Natural killer cell (primary cell): Measurements from ENCODE around the gene EXOC4. TPM values are rescaled to one million over a fixed set of nuclear protein-coding genes. Genes with fewer than 3 reads are reported as not detected.

Experiments used
- ATAC-seq, 3 donors: fragments of 150-1000 bp in 2 of 3; fragments of 200-7000 bp in 1 of 3; cut with Tn5 transposase; 1 replicate in 1 of 3; 2 replicates in 2 of 3; pipeline ENCODE4 v1.10.0; 2021; ENCODE audit warnings: mild to moderate bottlenecking in 2 of 3, moderate library complexity in 2 of 3
- DNase-seq, 2 donors: peaks; one replicate each; pipeline versions ENCODE4 v3.0.0 to v3.0.0-alpha.2; 2013 to 2021; ENCODE audit warnings: mixed read lengths in 1 of 2
- H3K27ac ChIP-seq: one replicate; pipeline ENCODE4 v1.5.1; 2013; ENCODE audit warnings: mild to moderate bottlenecking, low read length
- H3K27me3 ChIP-seq: one replicate; pipeline ENCODE4 v1.6.1; 2013; ENCODE audit warnings: low read length; ENCODE audit not compliant: control insufficient read depth, insufficient read depth
- H3K36me3 ChIP-seq: one replicate; pipeline ENCODE4 v1.6.1; 2013; ENCODE audit warnings: low read length; ENCODE audit not compliant: control insufficient read depth, insufficient read depth
- H3K4me1 ChIP-seq: one replicate; pipeline ENCODE4 v1.6.1; 2013; ENCODE audit warnings: low read length; ENCODE audit not compliant: control insufficient read depth, insufficient read depth
- H3K4me3 ChIP-seq: one replicate; pipeline ENCODE4 v1.5.1; 2013; ENCODE audit warnings: low read length
- H3K9me3 ChIP-seq: one replicate; pipeline ENCODE4 v1.6.1; 2013; ENCODE audit warnings: low read length; ENCODE audit not compliant: control insufficient read depth, insufficient read depth
- H3K27ac Mint-ChIP-seq, 2 donors: one replicate each; pipeline ENCODE4 v1.8.0; 2022; ENCODE audit warnings: mild to moderate bottlenecking in 2 of 2, mixed read lengths in 2 of 2, moderate library complexity in 1 of 2
- H3K27me3 Mint-ChIP-seq, 2 donors: one replicate each; pipeline ENCODE4 v1.8.0; 2022; ENCODE audit warnings: low read depth in 2 of 2, mixed read lengths in 2 of 2
- H3K36me3 Mint-ChIP-seq: one replicate; pipeline ENCODE4 v1.8.0; 2022; ENCODE audit warnings: mixed read lengths
- H3K4me1 Mint-ChIP-seq, 2 donors: one replicate each; pipeline ENCODE4 v1.8.0; 2022; ENCODE audit warnings: mixed read lengths in 2 of 2
- H3K4me3 Mint-ChIP-seq: one replicate; pipeline ENCODE4 v1.8.0; 2022; ENCODE audit warnings: mild to moderate bottlenecking, moderate library complexity, mixed read lengths
- H3K9me3 Mint-ChIP-seq, 2 donors: one replicate each; pipeline ENCODE4 v1.8.0; 2022; ENCODE audit warnings: mixed read lengths in 2 of 2
- WGBS: methylation state at CpG from one replicate; pipeline ENCODE4 v1.1.7; 2013; ENCODE audit warnings: missing lambda C conversion rate; ENCODE audit not compliant: insufficient coverage; 5-methylcytosine and 5-hydroxymethylcytosine counted together
- intact Hi-C: fragments of 100-400 bp; cut with micrococcal nuclease; formaldehyde crosslinking; loops from one replicate; pipeline ENCODE4 v1.14.2; 2022
- total RNA-seq, 4 donors: library from RNA; stranded (reverse); fragments of 120-200 nt in 1 of 4; gene quantifications; one replicate each; pipeline versions ENCODE4 v1.2.3 to v1.2.4, GENCODE V29; 2013 to 2022
- TF ChIP-seq, protein P1 (sequence below): fragments of 200-600 bp; IDR thresholded peaks from one replicate; pipeline ENCODE4 v1.8.0; 2022; ENCODE audit warnings: antibody characterized with exemption

EXOC4 gene
- total RNA-seq, 3 donors from 2014 or later (not counting 1 experiment from before 2014, with no cell fraction given) = 105 to 148 (median 123) TPM

DNA sequence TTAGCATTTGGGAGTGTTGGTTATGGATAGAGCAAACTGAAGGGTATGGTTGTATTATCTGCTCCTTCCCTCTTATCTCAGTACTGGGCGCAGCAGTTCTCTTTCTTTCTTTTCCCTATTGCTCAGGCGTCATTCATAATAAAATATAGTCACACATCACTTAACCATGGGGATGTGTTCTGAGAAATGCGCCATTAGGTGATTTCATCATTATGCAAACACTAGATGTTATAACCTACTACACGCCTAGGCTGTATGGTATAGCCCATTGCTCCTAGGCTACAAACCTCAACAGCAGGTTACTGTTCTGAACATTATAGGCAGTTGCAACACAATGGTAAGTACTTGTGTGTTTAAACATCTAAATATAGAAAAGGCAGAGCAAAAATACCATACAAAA, 401.7 kb downstream of the EXOC4 start:
- intact Hi-C loops = no loop called here
- no peak overlapping the region for H3K27ac Mint-ChIP-seq
- no peak for ATAC-seq

DNA sequence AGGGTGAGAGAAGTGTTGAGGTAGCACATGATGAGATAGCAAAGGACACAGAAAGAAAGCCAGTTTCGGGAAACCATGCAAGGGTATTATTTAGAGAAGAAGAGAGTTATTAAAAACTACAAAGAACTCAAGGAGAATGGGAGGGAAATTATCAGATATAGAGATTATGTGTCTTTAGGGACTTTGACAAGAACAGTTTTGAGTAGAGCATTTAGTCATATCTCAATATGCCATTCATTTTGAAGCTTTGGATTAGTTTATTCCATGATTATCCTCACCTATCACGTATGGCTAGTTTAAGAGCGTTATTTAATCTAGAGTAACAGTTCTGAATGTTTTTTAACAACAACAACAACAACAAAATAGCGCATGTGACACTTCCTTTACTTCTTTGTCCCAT, 409.4 kb downstream of the EXOC4 start:
- H3K27me3 Mint-ChIP-seq = no peaks in the 10 kb centered on the region
- intact Hi-C loops = no loop called here

More for the DNA sequence above, 401.7 kb downstream of the EXOC4 start:
- TF ChIP-seq, protein P1, sequence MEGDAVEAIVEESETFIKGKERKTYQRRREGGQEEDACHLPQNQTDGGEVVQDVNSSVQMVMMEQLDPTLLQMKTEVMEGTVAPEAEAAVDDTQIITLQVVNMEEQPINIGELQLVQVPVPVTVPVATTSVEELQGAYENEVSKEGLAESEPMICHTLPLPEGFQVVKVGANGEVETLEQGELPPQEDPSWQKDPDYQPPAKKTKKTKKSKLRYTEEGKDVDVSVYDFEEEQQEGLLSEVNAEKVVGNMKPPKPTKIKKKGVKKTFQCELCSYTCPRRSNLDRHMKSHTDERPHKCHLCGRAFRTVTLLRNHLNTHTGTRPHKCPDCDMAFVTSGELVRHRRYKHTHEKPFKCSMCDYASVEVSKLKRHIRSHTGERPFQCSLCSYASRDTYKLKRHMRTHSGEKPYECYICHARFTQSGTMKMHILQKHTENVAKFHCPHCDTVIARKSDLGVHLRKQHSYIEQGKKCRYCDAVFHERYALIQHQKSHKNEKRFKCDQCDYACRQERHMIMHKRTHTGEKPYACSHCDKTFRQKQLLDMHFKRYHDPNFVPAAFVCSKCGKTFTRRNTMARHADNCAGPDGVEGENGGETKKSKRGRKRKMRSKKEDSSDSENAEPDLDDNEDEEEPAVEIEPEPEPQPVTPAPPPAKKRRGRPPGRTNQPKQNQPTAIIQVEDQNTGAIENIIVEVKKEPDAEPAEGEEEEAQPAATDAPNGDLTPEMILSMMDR = no peak
- H3K4me1 Mint-ChIP-seq = peaks cover 10 to 13% of the 10 kb centered on the region in 2 donors
- no peaks in the 10 kb centered on the region for H3K27me3 ChIP-seq
- no peaks in the 10 kb centered on the region for H3K9me3 ChIP-seq
- no peaks in the 10 kb centered on the region for H3K27me3 Mint-ChIP-seq
- no peak overlapping the region for H3K4me3 ChIP-seq
- H3K9me3 Mint-ChIP-seq = no peaks in the 10 kb centered on the region
- 95% methylated on average over 4 of the region's 4 CpGs for WGBS
- no peak overlapping the region for H3K4me3 Mint-ChIP-seq
- no peaks in the 10 kb centered on the region for H3K36me3 ChIP-seq
- no peaks in the 10 kb centered on the region for H3K36me3 Mint-ChIP-seq
- H3K27ac ChIP-seq = no peak overlapping the region
- H3K4me1 ChIP-seq = no peaks in the 10 kb centered on the region
- DNase-seq = no peak

DNA sequence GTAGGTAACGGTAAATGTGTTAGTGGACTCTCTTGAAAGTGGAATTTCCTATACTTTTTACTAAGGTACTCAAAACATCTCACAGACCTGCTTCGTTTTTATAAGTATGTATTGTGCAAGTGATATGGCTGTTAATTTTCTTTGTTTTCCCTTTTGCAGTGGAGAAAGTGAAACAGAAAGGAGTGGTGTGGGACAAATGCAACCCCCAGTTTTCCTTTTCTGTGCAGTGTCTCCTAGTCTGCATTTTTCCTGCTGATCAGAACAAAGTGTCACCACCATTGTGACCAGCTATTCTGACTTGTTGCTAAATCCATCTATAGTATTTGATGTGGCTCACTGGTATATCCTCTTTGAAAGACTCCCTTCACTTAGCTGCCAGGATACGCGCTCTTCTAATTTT, 410.0 kb downstream of the EXOC4 start:
- no peaks in the 10 kb centered on the region for H3K4me1 ChIP-seq
- intact Hi-C loops = no loop called here
- H3K27ac ChIP-seq = no peak overlapping the region
- H3K4me3 Mint-ChIP-seq = no peak overlapping the region
- H3K9me3 Mint-ChIP-seq = no peaks in the 10 kb centered on the region
- H3K27ac Mint-ChIP-seq = peak overlapping the region in 1 of 2 donors; percentile 26
- TF ChIP-seq, protein P1 = no peak
- no peaks in the 10 kb centered on the region for H3K36me3 Mint-ChIP-seq
- H3K9me3 ChIP-seq = no peaks in the 10 kb centered on the region
- peaks cover 22 to 45% of the 10 kb centered on the region in 2 donors for H3K4me1 Mint-ChIP-seq
- no peak overlapping the region for H3K4me3 ChIP-seq
- H3K27me3 Mint-ChIP-seq = no peaks in the 10 kb centered on the region
- DNase-seq (no peak), ATAC-seq (peak in 1 of 3 donors; percentile 22)
- no peaks in the 10 kb centered on the region for H3K27me3 ChIP-seq
- H3K36me3 ChIP-seq = no peaks in the 10 kb centered on the region
- 95% methylated on average over 2 of the region's 4 CpGs for WGBS

More for the DNA sequence above, 409.4 kb downstream of the EXOC4 start:
- Histone ChIP-seq H3K9me3 (no peaks in the 10 kb centered on the region), H3K4me3 (no peak overlapping the region), H3K4me1 (no peaks in the 10 kb centered on the region), H3K36me3 (no peaks in the 10 kb centered on the region), H3K27ac (no peak overlapping the region), H3K27me3 (no peaks in the 10 kb centered on the region)
- no peak for DNase-seq
- no peaks in the 10 kb centered on the region for H3K36me3 Mint-ChIP-seq
- ATAC-seq = no peak
- H3K4me1 Mint-ChIP-seq = peaks cover 24 to 47% of the 10 kb centered on the region in 2 donors
- TF ChIP-seq, protein P1 = no peak
- no peaks in the 10 kb centered on the region for H3K9me3 Mint-ChIP-seq
- no peak overlapping the region for H3K27ac Mint-ChIP-seq
- H3K4me3 Mint-ChIP-seq = no peak overlapping the region
- 90% methylated on average over 2 of the region's 4 CpGs for whole genome bisulfite sequencing

DNA sequence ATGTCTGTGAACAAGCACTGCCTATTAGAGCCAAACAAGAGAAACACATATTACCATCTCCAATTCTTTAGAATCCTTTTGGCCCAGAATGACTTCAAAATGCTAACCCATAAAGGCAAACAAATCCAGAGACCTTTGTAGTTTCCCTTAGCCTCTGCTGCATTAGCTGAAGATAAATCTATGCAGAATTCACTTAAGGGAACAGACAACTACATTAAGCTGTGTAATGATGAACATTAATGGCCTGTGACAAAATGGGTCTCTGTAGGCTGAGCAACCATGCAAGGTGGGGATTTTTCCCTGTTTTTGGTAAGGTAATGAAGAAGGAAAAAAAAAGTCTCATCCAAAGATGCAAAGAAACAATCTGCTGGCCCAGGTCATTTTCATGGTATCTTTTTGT, 411.6 kb downstream of the EXOC4 start:
- no peaks in the 10 kb centered on the region for H3K9me3 Mint-ChIP-seq
- Histone ChIP-seq H3K4me1 (no peaks in the 10 kb centered on the region), H3K4me3 (no peak overlapping the region), H3K27me3 (no peaks in the 10 kb centered on the region), H3K9me3 (no peaks in the 10 kb centered on the region), H3K36me3 (no peaks in the 10 kb centered on the region), H3K27ac (no peak overlapping the region)
- TF ChIP-seq, protein P1 = no peak
- ATAC-seq = no peak
- H3K4me3 Mint-ChIP-seq = no peak overlapping the region
- H3K27ac Mint-ChIP-seq = no peak overlapping the region
- intact Hi-C loops = no loop called here
- no peaks in the 10 kb centered on the region for H3K27me3 Mint-ChIP-seq
- DNase-seq = no peak
- H3K4me1 Mint-ChIP-seq = peaks cover 19 to 46% of the 10 kb centered on the region in 2 donors
- H3K36me3 Mint-ChIP-seq = no peaks in the 10 kb centered on the region
